Gastrocnemius medialis (tissue), 4 donors: Measurements from ENCODE around the gene HAUS7. TPM values are rescaled to one million over a fixed set of nuclear protein-coding genes. Genes with fewer than 3 reads are reported as not detected.

Experiments used
- ATAC-seq, 2 donors: fragments of 150-250 bp; one replicate each; pipeline ENCODE4 v1.9.1; 2016
- DNase-seq, 2 donors: peaks; one replicate each; pipeline ENCODE4 v3.0.0-alpha.2; 2019
- H3K27ac ChIP-seq, 4 donors: fragments of 200-600 bp; sonication (generic); 1 replicate in 1 of 4; 2 replicates in 3 of 4; pipeline ENCODE4 v1.5.1; 2016 to 2018; ENCODE audit warnings: mild to moderate bottlenecking in 2 of 4, moderate library complexity in 1 of 4
- H3K27me3 ChIP-seq, 3 donors: fragments of 200-600 bp; sonication (generic) in 2 of 3; 1 replicate in 1 of 3; 2 replicates in 2 of 3; pipeline versions ENCODE4 v1.5.1 to v1.6.0; 2016 to 2019; ENCODE audit warnings: mild to moderate bottlenecking in 1 of 3, moderate library complexity in 1 of 3
- H3K36me3 ChIP-seq, 2 donors: fragments of 200-600 bp; sonication (generic) in 1 of 2; one replicate each; pipeline ENCODE4 v1.5.1; 2017 to 2018
- H3K4me1 ChIP-seq, 2 donors: fragments of 200-600 bp; sonication (generic) in 1 of 2; one replicate each; pipeline ENCODE4 v1.5.1; 2016 to 2017; ENCODE audit warnings: mild to moderate bottlenecking in 2 of 2
- H3K4me3 ChIP-seq, 4 donors: fragments of 200-600 bp; sonication (generic) in 3 of 4; 1 replicate in 1 of 4; 2 replicates in 3 of 4; pipeline ENCODE4 v1.5.1; 2016 to 2019; ENCODE audit warnings: mild to moderate bottlenecking in 2 of 4
- H3K9me3 ChIP-seq, 3 donors: fragments of 200-600 bp; sonication (generic) in 2 of 3; 1 replicate in 1 of 3; 2 replicates in 2 of 3; pipeline ENCODE4 v1.5.1; 2016 to 2019
- POLR2A ChIP-seq, 2 donors: fragments of 450-650 bp; IDR thresholded peaks; one replicate each; pipeline ENCODE4 v1.6.1; 2017; ENCODE audit warnings: antibody characterized with exemption in 2 of 2, mild to moderate bottlenecking in 2 of 2, moderate library complexity in 2 of 2
- in situ Hi-C, 4 donors: fragments of 200-750 bp; cut with MboI; loops; one replicate each; pipeline versions ENCODE4 v1.15.0 to v1.8.0; 2017; ENCODE audit warnings: low sequenced_read_pairs in 4 of 4
- intact Hi-C: fragments of 100-400 bp; cut with DNase I; formaldehyde crosslinking; loops from one replicate; pipeline ENCODE4 v1.15.1; 2023; ENCODE audit warnings: low total_unique reads
- total RNA-seq, 4 donors: library from RNA; depleted of rRNA; stranded (reverse); fragments of >200 nt; gene quantifications; one replicate each; pipeline versions ENCODE4 v1.1.0 to v1.2.3, GENCODE V29; 2016
- TF ChIP-seq, protein P1 (sequence below), 5 experiments: fragments of 450-650 bp in 3 of 5; fragments of 200-600 bp in 2 of 5; sonication (generic) in 2 of 5; IDR thresholded peaks in 4 of 5; conservative IDR thresholded peaks in 1 of 5; 1 replicate in 4 of 5; 2 replicates in 1 of 5; pipeline ENCODE4 v1.5.1; 2016 to 2019; ENCODE audit warnings: antibody characterized with exemption in 5 of 5, mild to moderate bottlenecking in 3 of 5, moderate library complexity in 3 of 5

The HAUS7 gene
- total RNA-seq, 4 donors from 2014 or later = 10.6 to 19.8 (median 13.2) TPM

GRCh38 chrX:153398275-153398960 lies 72.0 kb downstream of the HAUS7 start:
- H3K27me3 ChIP-seq = no peaks in the 10 kb centered on the region
- no peaks in the 10 kb centered on the region for H3K9me3 ChIP-seq
- H3K4me1 ChIP-seq = no peaks in the 10 kb centered on the region
- intact Hi-C loops (no loop called here), in situ Hi-C loops (no loop called here)
- no peak overlapping the region for H3K4me3 ChIP-seq
- no peaks in the 10 kb centered on the region for H3K36me3 ChIP-seq
- H3K27ac ChIP-seq = no peak overlapping the region
- TF ChIP-seq, protein P1, sequence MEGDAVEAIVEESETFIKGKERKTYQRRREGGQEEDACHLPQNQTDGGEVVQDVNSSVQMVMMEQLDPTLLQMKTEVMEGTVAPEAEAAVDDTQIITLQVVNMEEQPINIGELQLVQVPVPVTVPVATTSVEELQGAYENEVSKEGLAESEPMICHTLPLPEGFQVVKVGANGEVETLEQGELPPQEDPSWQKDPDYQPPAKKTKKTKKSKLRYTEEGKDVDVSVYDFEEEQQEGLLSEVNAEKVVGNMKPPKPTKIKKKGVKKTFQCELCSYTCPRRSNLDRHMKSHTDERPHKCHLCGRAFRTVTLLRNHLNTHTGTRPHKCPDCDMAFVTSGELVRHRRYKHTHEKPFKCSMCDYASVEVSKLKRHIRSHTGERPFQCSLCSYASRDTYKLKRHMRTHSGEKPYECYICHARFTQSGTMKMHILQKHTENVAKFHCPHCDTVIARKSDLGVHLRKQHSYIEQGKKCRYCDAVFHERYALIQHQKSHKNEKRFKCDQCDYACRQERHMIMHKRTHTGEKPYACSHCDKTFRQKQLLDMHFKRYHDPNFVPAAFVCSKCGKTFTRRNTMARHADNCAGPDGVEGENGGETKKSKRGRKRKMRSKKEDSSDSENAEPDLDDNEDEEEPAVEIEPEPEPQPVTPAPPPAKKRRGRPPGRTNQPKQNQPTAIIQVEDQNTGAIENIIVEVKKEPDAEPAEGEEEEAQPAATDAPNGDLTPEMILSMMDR (IDR thresholded peaks at IDR 0.05 in 4 of 5, conservative IDR thresholded peaks at IDR 0.05 in 1 of 5) = no peak
- no peak for TF ChIP-seq POLR2A (IDR thresholded peaks at IDR 0.05)
- no peak for ATAC-seq
- no peak for DNase-seq

Other genes with a start within 250 kb of the HAUS7 start
- not detected for gene PNMA6F, start 148.8 kb downstream of the HAUS7 start, total RNA-seq
- 1 to 10 TPM; 4.6 to 7.6 (median 5.0) TPM for gene ZNF275, start 136.4 kb downstream of the HAUS7 start, total RNA-seq
- gene PNMA6E, start 69.2 kb downstream of the HAUS7 start, total RNA-seq = not detected
- gene ZFP92, start 59.1 kb downstream of the HAUS7 start, total RNA-seq = under 1 TPM; 0.05 to 0.55 (median 0.37) TPM
- under 1 TPM in 1 of 4 donors, not detected in 3; 0.18 TPM for gene TREX2, start 24.5 kb downstream of the HAUS7 start, total RNA-seq
- gene BGN, start 24.4 kb upstream of the HAUS7 start, total RNA-seq = 10 to 100 TPM in 2 of 4 donors, 1 to 10 TPM in 2; 1.1 to 50.7 (median 9.8) TPM
- gene ATP2B3, start 47.1 kb upstream of the HAUS7 start, total RNA-seq = not detected
- gene CCNQ, start 128.6 kb upstream of the HAUS7 start, total RNA-seq = 10 to 100 TPM; 48.4 to 61.5 (median 52.8) TPM
- gene DUSP9, start 176.6 kb upstream of the HAUS7 start, total RNA-seq = not detected
- 1 to 10 TPM in 1 of 4 donors, under 1 TPM in 1, not detected in 2; 0.98 to 1.6 TPM for gene PNCK, start 203.2 kb upstream of the HAUS7 start, total RNA-seq
- gene SLC6A8, start 217.3 kb upstream of the HAUS7 start, total RNA-seq = 10 to 100 TPM; 40.1 to 78.1 (median 45.0) TPM